ENCODE measurements around the gene NR2F1. TPM values are rescaled to one million over a fixed set of nuclear protein-coding genes. Genes with fewer than 3 reads are reported as not detected.

Gene NR2F1
- total RNA-seq, 1 donor from 2014 or later, result not detected

- ATAC-seq (ENCODE audit: low read depth) (no peak), DNase-seq (no peak)
- no peaks in the 10 kb centered on the region for H3K9me3 Mint-ChIP-seq
- no peak overlapping the region for H3K4me3 Mint-ChIP-seq
- ChIA-PET POLR2A (interaction anchor here (0.6 kb wide), 1 partner anchor 33 kb away, joined by 6 read pairs; no protein-coding TSS in a partner anchor), CTCF (interaction anchor here (0.6 to 1.1 kb wide), 2 partner anchors 121 to 214 kb away, joined by 3 to 5 read pairs; no protein-coding TSS in a partner anchor)
- no peak overlapping the region for H3K27ac Mint-ChIP-seq
- peaks cover 3% of the 10 kb centered on the region for H3K36me3 Mint-ChIP-seq (ENCODE audit: low read depth)
- H3K27me3 Mint-ChIP-seq, result peaks cover 52% of the 10 kb centered on the region
- peaks cover 16% of the 10 kb centered on the region for H3K4me1 Mint-ChIP-seq
- intact Hi-C loops (cut with micrococcal nuclease), result loop anchor here (1.0 to 10.0 kb wide), 2 partner anchors 20 to 1268 kb away; no protein-coding TSS in a partner anchor
- TF ChIP-seq CTCF (IDR thresholded peaks at IDR 0.05), result no peak
These were observed 3.9 kb downstream of the NR2F1 start for GRCh38 chr5:93586736-93587596.

GRCh38 chr5:93587597-93588351, 4.8 kb downstream of the NR2F1 start:
- peaks cover 3% of the 10 kb centered on the region for H3K36me3 Mint-ChIP-seq (ENCODE audit: low read depth)
- intact Hi-C loops (cut with micrococcal nuclease), result loop anchor here (1.0 to 10.0 kb wide), 2 partner anchors 20 to 1267 kb away; no protein-coding TSS in a partner anchor
- ChIA-PET CTCF (interaction anchor here (0.6 kb wide), 1 partner anchor 120 kb away, joined by 5 read pairs; no protein-coding TSS in a partner anchor), POLR2A (interaction anchor here (0.6 kb wide), 1 partner anchor 19 kb away, joined by 3 read pairs; no protein-coding TSS in a partner anchor)
- peaks cover 16% of the 10 kb centered on the region for H3K4me1 Mint-ChIP-seq
- no peak for DNase-seq
- TF ChIP-seq CTCF (IDR thresholded peaks at IDR 0.05), result no peak
- H3K4me3 Mint-ChIP-seq, result peak overlapping the region; percentile 9
- peak overlapping the region; percentile 37 for H3K27ac Mint-ChIP-seq
- H3K27me3 Mint-ChIP-seq, result peaks cover 58% of the 10 kb centered on the region
- H3K9me3 Mint-ChIP-seq, result no peaks in the 10 kb centered on the region
- ATAC-seq (ENCODE audit: low read depth), result no peak

GRCh38 chr5:93588352-93589151, 5.5 kb downstream of the NR2F1 start:
- H3K27ac Mint-ChIP-seq, result no peak overlapping the region
- CTCF ChIA-PET, result no interaction called here
- H3K4me1 Mint-ChIP-seq, result peaks cover 16% of the 10 kb centered on the region
- no peaks in the 10 kb centered on the region for H3K9me3 Mint-ChIP-seq
- TF ChIP-seq CTCF (IDR thresholded peaks at IDR 0.05), result no peak
- peaks cover 3% of the 10 kb centered on the region for H3K36me3 Mint-ChIP-seq (ENCODE audit: low read depth)
- peaks cover 64% of the 10 kb centered on the region for H3K27me3 Mint-ChIP-seq
- H3K4me3 Mint-ChIP-seq, result no peak overlapping the region
- DNase-seq (no peak), ATAC-seq (ENCODE audit: low read depth) (no peak)
- intact Hi-C loops (cut with micrococcal nuclease), result loop anchor here (10.0 kb wide), 1 partner anchor 1266 kb away; no protein-coding TSS in a partner anchor
- POLR2A ChIA-PET, result no interaction called here

- ChIA-PET POLR2A (no interaction called here), CTCF (no interaction called here)
- Mint-ChIP-seq H3K9me3 (no peaks in the 10 kb centered on the region), H3K4me1 (peaks cover 16% of the 10 kb centered on the region), H3K36me3 (ENCODE audit: low read depth) (peaks cover 3% of the 10 kb centered on the region), H3K27me3 (peaks cover 70% of the 10 kb centered on the region), H3K4me3 (no peak overlapping the region), H3K27ac (no peak overlapping the region)
- intact Hi-C loops (cut with micrococcal nuclease), result loop anchor here (10.0 kb wide), 1 partner anchor 1266 kb away; no protein-coding TSS in a partner anchor
- TF ChIP-seq CTCF (IDR thresholded peaks at IDR 0.05), result no peak
- no peak for DNase-seq
- ATAC-seq (ENCODE audit: low read depth), result no peak
These were observed 6.3 kb downstream of the NR2F1 start for GRCh38 chr5:93589152-93589828.
